ENCODE data around the gene ILDR1.

Gene ILDR1

DNA sequence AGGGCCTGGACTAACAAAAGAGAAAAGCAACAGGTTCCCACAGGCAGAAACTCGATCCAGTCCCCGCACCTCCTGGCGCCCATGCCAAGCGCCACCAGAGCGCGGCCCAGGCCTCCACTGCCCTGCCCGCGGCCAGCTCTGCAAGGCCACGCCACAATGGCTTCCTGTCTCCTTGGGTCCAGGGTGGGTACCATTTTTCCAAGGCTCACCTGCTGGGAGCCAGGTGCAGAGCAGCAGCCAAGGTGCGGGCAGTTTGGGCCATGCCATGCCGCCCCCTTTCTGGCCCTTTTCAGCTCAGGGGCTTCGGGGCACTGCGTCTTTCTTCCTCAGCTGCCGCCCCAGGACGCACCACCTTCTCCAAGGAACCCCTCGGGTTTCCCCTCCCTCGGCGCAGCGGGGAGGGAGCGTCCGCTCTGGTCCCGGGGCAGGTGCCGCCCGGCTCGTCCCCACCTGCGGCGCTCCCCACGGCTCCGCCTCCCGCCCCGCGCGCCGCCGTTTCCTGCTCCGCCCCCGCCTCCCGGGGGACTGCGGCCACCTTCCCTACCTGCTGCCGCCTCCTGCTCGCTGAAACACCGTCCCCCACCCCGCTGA is at the start of gene ILDR1:
TSS of gene ILDR1 (minus strand) at position 437 of the 591 bp plus-strand sequence. CDS start at position 267, 170 bp downstream.
- no peak within 1 kb of the TSS for H3K27ac ChIP-seq (ENCODE audit: low read length)
- no peaks in the 10 kb centered on the region for H4K20me1 ChIP-seq (ENCODE audit: insufficient read depth, low read length)
- peak within 1 kb of the TSS; percentile 75 for H3K4me3 ChIP-seq (ENCODE audit: low read length)
- H3K4me1 ChIP-seq (ENCODE audit: low read length), result peaks cover 32% of the 10 kb centered on the region
- H3K27me3 ChIP-seq (ENCODE audit: low read depth, low read length), result peaks cover 5% of the 10 kb centered on the region; the same call in 1 of the 2 replicates
- no peaks in the 10 kb centered on the region for H3K79me2 ChIP-seq (ENCODE audit: low read length)
- no peaks in the 10 kb centered on the region for H3K36me3 ChIP-seq (replicated peaks; ENCODE audit: low read depth, low read length)
- no peak for TF ChIP-seq EZH2phosphoT487 (IDR thresholded peaks at IDR 0.05; ENCODE audit: low read depth)
- TF ChIP-seq, protein P1, sequence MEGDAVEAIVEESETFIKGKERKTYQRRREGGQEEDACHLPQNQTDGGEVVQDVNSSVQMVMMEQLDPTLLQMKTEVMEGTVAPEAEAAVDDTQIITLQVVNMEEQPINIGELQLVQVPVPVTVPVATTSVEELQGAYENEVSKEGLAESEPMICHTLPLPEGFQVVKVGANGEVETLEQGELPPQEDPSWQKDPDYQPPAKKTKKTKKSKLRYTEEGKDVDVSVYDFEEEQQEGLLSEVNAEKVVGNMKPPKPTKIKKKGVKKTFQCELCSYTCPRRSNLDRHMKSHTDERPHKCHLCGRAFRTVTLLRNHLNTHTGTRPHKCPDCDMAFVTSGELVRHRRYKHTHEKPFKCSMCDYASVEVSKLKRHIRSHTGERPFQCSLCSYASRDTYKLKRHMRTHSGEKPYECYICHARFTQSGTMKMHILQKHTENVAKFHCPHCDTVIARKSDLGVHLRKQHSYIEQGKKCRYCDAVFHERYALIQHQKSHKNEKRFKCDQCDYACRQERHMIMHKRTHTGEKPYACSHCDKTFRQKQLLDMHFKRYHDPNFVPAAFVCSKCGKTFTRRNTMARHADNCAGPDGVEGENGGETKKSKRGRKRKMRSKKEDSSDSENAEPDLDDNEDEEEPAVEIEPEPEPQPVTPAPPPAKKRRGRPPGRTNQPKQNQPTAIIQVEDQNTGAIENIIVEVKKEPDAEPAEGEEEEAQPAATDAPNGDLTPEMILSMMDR (IDR thresholded peaks at IDR 0.05; ENCODE audit: low read depth, low read length), result no peak
- H3K9ac ChIP-seq (ENCODE audit: low read length), result peak within 1 kb of the TSS; percentile 34
- H2AFZ ChIP-seq (ENCODE audit: low read depth, low read length), result peak within 1 kb of the TSS; percentile 91
- H3K4me2 ChIP-seq (ENCODE audit: low read length), result peak within 1 kb of the TSS; percentile 84
- H3K9me3 ChIP-seq (ENCODE audit: insufficient read depth, low read length), result no peaks in the 10 kb centered on the region

DNA sequence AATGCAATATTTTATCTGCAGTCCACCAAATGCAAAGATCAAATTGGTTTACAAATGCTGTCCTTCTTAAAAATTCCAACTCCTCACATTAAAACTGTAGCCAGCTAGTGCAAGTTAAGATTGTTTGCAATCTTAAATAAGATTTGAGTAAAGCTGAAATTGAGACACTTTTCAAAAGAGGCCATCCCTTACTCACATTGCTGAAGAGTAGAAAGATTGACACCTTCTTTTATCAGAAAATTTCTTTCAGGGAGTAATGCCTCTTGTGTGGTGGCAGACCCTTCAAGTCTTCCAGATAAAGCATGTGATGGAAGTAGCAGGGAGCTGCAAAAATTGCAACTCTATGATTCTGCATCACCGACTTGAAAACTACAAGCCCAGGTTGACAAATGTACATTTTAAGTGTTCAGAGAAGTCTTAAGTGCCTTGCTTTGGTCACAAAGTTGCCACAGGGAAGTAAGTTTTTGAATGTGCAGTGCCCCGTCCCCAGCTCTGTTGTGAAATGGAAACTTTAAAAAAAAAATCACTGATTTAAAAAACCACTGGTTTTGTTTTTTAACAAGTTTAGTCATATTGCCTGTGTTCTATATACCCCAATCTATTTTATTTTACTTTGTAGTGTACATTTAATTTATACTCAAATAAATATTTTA is 45.7 kb upstream of the ILDR1 start:
- Histone ChIP-seq H3K36me3 (replicated peaks; ENCODE audit: low read depth, low read length) (peaks cover 5% of the 10 kb centered on the region), H3K4me3 (ENCODE audit: low read length) (peak overlapping the region; percentile 48), H3K79me2 (ENCODE audit: low read length) (no peaks in the 10 kb centered on the region), H3K4me1 (ENCODE audit: low read length) (peaks cover 70% of the 10 kb centered on the region), H2AFZ (ENCODE audit: low read depth, low read length) (no peak overlapping the region), H3K27me3 (ENCODE audit: low read depth, low read length) (no peaks in the 10 kb centered on the region), H3K9ac (ENCODE audit: low read length) (peak overlapping the region; percentile 29; the same call in 1 of the 2 replicates), H4K20me1 (ENCODE audit: insufficient read depth, low read length) (no peaks in the 10 kb centered on the region), H3K27ac (ENCODE audit: low read length) (peak overlapping the region; percentile 71), H3K4me2 (ENCODE audit: low read length) (peak overlapping the region; percentile 72), H3K9me3 (ENCODE audit: insufficient read depth, low read length) (no peaks in the 10 kb centered on the region)
- TF ChIP-seq, protein P1 (IDR thresholded peaks at IDR 0.05; ENCODE audit: low read depth, low read length), result no peak
- no peak for TF ChIP-seq EZH2phosphoT487 (IDR thresholded peaks at IDR 0.05; ENCODE audit: low read depth)

GRCh38 chr3:122067214-122067550 is 45.1 kb upstream of the ILDR1 start:
- H3K4me1 ChIP-seq (ENCODE audit: low read length), result peaks cover 70% of the 10 kb centered on the region
- H3K4me3 ChIP-seq (ENCODE audit: low read length), result no peak overlapping the region
- no peak overlapping the region for H2AFZ ChIP-seq (ENCODE audit: low read depth, low read length)
- no peaks in the 10 kb centered on the region for H3K9me3 ChIP-seq (ENCODE audit: insufficient read depth, low read length)
- peak overlapping the region; percentile 71 for H3K27ac ChIP-seq (ENCODE audit: low read length)
- peaks cover 5% of the 10 kb centered on the region for H3K36me3 ChIP-seq (replicated peaks; ENCODE audit: low read depth, low read length)
- peak overlapping the region; percentile 72 for H3K4me2 ChIP-seq (ENCODE audit: low read length)
- H3K27me3 ChIP-seq (ENCODE audit: low read depth, low read length), result no peaks in the 10 kb centered on the region
- TF ChIP-seq, protein P1 (IDR thresholded peaks at IDR 0.05; ENCODE audit: low read depth, low read length), result no peak
- TF ChIP-seq EZH2phosphoT487 (IDR thresholded peaks at IDR 0.05; ENCODE audit: low read depth), result no peak
- no peaks in the 10 kb centered on the region for H3K79me2 ChIP-seq (ENCODE audit: low read length)
- H4K20me1 ChIP-seq (ENCODE audit: insufficient read depth, low read length), result no peaks in the 10 kb centered on the region
- H3K9ac ChIP-seq (ENCODE audit: low read length), result no peak overlapping the region

- H3K4me1 ChIP-seq (ENCODE audit: low read length), result peaks cover 70% of the 10 kb centered on the region
- H3K27ac ChIP-seq (ENCODE audit: low read length), result peak overlapping the region; percentile 71
- H3K9me3 ChIP-seq (ENCODE audit: insufficient read depth, low read length), result no peaks in the 10 kb centered on the region
- H3K4me2 ChIP-seq (ENCODE audit: low read length), result peak overlapping the region; percentile 72
- H3K79me2 ChIP-seq (ENCODE audit: low read length), result no peaks in the 10 kb centered on the region
- no peak for TF ChIP-seq EZH2phosphoT487 (IDR thresholded peaks at IDR 0.05; ENCODE audit: low read depth)
- TF ChIP-seq, protein P1 (IDR thresholded peaks at IDR 0.05; ENCODE audit: low read depth, low read length), result no peak
- H3K36me3 ChIP-seq (replicated peaks; ENCODE audit: low read depth, low read length), result peaks cover 5% of the 10 kb centered on the region
- H3K9ac ChIP-seq (ENCODE audit: low read length), result no peak overlapping the region
- H2AFZ ChIP-seq (ENCODE audit: low read depth, low read length), result no peak overlapping the region
- H4K20me1 ChIP-seq (ENCODE audit: insufficient read depth, low read length), result no peaks in the 10 kb centered on the region
- H3K27me3 ChIP-seq (ENCODE audit: low read depth, low read length), result no peaks in the 10 kb centered on the region
- H3K4me3 ChIP-seq (ENCODE audit: low read length), result no peak overlapping the region
Observed at GRCh38 chr3:122066331-122067213, 44.5 kb upstream of the ILDR1 start.

All from OCI-LY3 (cell line).